T-helper 1 cell treated with Interleukin-12 subunit alpha and Interleukin-12 subunit beta and Interleukin-4 antibody, amounts not matched to agents 30 ng/mL and 1 ng/mL, for 36 hours (primary cell): ENCODE data around the gene PRAMEF18. TPM values are rescaled to one million over a fixed set of nuclear protein-coding genes. Genes with fewer than 3 reads are reported as not detected.
"Not testable (repeated sequence)": the region's sequence is repeated elsewhere in the genome, so short reads cannot be mapped to it uniquely, and the experiment has no call there.

Source experiments
- intact Hi-C: fragments of 100-400 bp; cut with micrococcal nuclease; formaldehyde crosslinking; loops from one replicate; pipeline ENCODE4 v1.15.1; 2024
- total RNA-seq: library from RNA; stranded (reverse); gene quantifications from 2 replicates; pipeline ENCODE4 v1.2.3, GENCODE V29; 2022

The PRAMEF18 gene, protein sequence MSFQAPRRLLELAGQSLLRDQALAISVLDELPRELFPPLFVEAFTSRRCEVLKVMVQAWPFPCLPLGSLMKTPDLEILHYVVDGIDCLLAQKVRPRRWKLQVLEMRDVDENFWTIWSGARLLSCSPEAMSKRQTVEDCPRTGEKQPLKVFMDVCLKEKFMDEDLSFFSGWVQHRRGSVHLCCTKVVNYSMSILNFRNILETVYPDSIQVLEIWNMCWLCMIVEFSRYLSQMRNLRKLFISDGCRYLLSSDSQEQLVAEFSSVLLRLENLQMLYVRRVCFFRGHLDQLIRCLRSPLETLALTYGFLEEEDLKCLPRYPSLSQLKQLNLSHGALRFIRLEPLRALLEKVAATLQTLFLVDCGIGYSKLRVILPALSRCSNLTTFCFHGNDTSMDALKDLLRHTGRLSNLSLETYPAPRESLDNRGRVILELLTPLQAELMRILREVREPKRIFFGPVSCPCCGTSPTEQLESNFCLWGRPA
- not detected in 2 replicates for total RNA-seq

- intact Hi-C loops: not testable (repeated sequence)
Observed at GRCh38 chr1:13225675-13226204, at the start of gene PRAMEF18. Gene PRAMEF18 (minus strand): TSS chr1:13226154. CDS start chr1:13226106, 48 bp downstream.

DNA sequence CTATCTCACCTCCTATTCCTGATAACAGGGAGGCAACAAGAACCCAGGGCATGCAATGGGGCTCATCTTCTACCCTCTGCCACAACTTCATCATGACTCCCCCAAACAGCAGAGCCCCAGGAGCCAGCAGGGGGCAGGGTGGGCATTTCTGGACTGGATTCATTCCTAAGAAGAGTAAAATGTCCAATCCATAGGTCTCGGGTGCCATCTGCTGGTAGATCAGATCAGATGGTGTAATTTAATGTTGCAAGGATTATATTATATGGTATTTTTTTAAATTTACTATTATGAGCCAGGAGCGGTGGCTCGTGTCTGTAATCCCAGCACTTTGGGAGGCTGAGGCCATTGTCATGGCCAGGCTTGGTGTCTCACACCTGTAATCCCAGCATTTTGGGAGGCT lies 39.2 kb upstream of the PRAMEF18 start:
- intact Hi-C loops: not testable (repeated sequence)

DNA sequence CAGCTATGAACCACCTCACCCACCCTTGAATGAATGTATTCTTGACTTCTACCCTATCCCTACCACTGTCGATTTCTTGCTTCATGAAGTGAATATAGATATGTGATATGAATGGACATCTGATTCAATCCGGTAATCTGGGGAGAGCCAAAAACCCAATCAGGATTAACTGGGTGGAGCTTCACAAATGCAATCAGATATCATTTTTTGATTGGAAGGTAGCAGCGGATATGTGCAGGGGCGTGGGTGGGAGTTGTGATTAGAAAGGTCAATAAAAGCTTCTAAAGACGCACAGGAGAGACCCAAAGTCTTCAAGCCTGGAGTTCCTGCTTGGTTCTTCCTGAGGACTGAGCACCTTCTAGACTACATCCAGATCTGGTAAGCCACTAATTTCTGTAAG lies 27.9 kb upstream of the PRAMEF18 start, which contains the start of gene PRAMEF5:
Gene PRAMEF5 (plus strand): TSS at position 301 of the 400 bp plus-strand sequence. CDS start 5,071 bp downstream, outside the sequence.
- intact Hi-C loops: not testable (repeated sequence)

DNA sequence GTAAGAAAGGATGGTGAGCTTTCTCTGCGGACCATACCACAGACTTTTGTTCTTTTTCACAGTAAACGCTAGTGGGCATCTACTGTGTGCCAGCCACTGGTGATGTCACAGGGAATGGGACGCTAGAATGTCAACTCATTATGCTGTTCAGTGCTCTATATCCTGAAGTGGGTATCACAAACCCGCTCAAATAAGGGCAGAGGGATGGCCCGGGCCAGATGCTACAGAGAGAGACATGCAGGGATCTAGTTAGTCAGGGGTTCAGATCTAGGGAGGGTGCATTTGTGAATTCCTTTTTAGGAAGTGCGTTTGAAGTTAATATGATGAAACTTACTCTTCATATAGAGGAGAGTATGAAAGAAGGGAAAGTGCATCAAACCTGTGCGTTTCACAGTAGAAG lies 21.2 kb upstream of the PRAMEF18 start:
- intact Hi-C loops: not testable (repeated sequence)

- intact Hi-C loops: not testable (repeated sequence)
Observed at GRCh38 chr1:13246554-13246871, 20.6 kb upstream of the PRAMEF18 start.

DNA sequence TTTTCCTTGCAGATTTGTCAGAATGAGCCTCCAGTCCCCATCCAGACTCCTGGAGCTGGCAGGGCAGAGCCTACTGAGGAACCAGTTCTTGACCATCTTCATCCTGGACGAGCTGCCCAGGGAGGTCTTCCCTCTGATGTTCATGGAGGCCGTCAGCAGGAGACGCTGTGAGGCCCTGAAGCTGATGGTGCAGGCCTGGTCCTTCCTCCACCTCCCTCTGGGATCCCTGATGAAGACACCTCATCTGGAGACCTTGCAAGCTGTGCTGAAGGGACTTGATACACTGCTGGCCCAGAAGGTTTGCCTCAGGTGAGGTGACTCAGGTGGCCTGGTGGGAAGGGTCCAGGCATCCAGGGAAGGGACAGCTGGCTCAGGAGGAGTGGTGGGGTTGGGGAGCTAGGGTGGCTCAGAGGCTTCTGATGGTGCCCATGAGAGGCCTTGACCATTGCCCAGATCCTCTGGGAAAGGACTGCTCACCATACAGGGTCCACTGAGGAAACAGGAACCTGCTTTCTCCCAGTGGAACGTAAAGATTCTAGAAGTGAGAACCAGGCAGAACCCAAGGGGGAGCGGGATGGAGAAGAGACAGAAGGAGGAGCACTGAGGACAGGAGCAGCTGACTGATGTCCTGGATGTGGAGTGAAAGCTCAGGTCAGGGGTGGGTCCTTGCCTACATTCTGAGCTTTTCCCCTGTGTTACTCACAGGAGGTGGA lies 20.0 kb upstream of the PRAMEF18 start:
- intact Hi-C loops: not testable (repeated sequence)

- intact Hi-C loops: not testable (repeated sequence)
Observed at GRCh38 chr1:13243536-13244263, 17.7 kb upstream of the PRAMEF18 start.

DNA sequence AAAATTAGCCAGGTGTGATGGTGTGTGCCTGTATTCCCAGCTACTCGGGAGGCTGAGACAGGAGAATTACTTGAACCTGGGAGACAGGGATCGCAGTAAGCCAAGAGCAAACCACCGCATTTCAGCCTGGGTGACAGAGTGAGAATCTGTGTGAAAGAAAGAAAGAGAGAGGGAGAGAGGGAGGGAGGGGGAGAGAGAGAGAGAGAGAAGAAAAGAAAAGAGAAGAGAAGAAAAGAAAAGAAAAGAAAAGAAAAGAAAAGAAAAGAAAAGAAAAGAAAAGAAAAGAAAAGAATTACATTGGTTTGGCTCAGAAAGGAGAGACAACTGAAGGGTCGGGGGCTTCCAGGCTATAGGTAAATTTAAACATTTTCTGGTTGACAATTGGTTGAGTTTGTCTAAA lies 13.7 kb upstream of the PRAMEF18 start:
- intact Hi-C loops: not testable (repeated sequence)

GRCh38 chr1:13237572-13237971 lies 11.6 kb upstream of the PRAMEF18 start:
- intact Hi-C loops: not testable (repeated sequence)

GRCh38 chr1:13234057-13234456 lies 8.1 kb upstream of the PRAMEF18 start:
- intact Hi-C loops: not testable (repeated sequence)

- intact Hi-C loops: not testable (repeated sequence)
Observed at GRCh38 chr1:13232056-13232455, 6.1 kb upstream of the PRAMEF18 start.

- intact Hi-C loops: not testable (repeated sequence)
Observed at GRCh38 chr1:13231061-13231750, 5.3 kb upstream of the PRAMEF18 start.

- intact Hi-C loops: not testable (repeated sequence)
Observed at GRCh38 chr1:13230601-13231000, 4.6 kb upstream of the PRAMEF18 start.

DNA sequence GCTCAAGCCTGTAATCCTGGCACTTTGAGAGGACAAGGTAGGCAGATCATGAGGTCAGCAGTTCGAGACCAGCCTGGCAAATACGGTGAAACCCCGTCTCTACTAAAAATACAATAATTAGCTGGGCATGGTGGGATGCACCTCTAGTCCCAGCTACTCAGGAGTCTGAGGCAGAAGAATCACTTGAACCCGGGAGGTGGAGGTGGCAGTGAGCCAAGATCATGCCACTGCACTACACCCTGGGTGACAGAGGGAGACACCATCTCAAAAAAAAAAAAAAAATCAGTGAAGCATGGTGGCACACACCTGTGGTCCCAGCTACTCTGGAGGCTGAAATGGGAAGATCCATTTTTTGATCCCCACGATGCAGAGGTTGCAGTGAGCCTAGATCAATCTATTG lies 4.1 kb upstream of the PRAMEF18 start:
- intact Hi-C loops: not testable (repeated sequence)

DNA sequence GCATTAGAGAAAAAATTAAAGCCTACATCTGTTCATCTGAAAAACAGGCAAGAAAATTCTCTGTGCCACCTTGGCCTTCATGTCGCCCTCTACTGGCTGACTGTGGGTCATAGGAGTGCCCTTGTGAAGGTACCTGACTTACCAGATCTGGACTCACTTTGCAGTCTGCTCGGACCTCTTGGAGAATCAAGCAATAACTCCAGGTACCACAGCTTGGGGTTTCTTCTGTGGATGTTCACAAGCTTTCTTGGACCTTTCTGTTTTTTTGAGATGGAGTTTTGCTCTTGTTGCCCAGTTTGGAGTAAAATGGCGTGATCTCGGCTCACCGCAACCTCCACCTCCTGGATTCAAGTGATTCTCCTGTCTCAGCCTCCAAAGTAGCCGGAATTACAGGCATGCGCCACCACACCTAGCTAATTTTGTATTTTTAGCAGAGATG lies 2.4 kb upstream of the PRAMEF18 start:
- intact Hi-C loops: no loop called here

- intact Hi-C loops: not testable (repeated sequence)
Observed at GRCh38 chr1:13227271-13228055, 1.5 kb upstream of the PRAMEF18 start.

GRCh38 chr1:13224480-13225060 lies 1.4 kb downstream of the PRAMEF18 start:
- intact Hi-C loops: no loop called here

- intact Hi-C loops: not testable (repeated sequence)
Observed at GRCh38 chr1:13222788-13223187, 3.2 kb downstream of the PRAMEF18 start.

GRCh38 chr1:13219203-13219602 lies 6.8 kb downstream of the PRAMEF18 start:
- intact Hi-C loops: not testable (repeated sequence)

DNA sequence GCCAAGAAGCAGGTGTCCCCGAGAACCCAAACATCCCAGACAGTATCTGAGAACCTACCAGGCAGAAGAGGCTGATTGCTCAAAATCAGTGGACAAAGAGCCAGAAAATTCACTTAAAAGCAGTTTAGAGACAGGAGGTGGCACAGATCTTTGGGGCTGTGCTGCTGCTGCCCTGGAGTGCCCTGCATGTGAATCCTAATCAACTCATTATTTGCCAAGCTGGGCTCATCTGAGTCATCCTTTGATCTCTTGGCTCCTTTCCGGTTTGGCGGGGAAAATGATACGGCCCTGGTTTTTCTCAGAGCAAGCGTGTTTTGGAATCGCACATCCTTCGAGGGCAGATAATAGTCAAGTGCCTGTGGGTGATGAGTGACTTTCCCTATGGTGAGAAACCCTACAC lies 9.3 kb downstream of the PRAMEF18 start:
- intact Hi-C loops: not testable (repeated sequence)
